Endothelial cell of hepatic sinusoid (primary cell): ENCODE results near the gene RB1.
"Not testable (repeated sequence)": the region's sequence is repeated elsewhere in the genome, so short reads cannot be mapped to it uniquely, and the experiment has no call there.

Experiments
- in situ Hi-C: cut with HindIII; loops from 2 replicates; pipeline ENCODE4 v1.10.0; 2017; ENCODE audit warnings: low sequenced_read_pairs

The RB1 gene

GRCh38 chr13:48297131-48297786, 6.3 kb upstream of the RB1 start:
- in situ Hi-C loops: no loop called here

- in situ Hi-C loops: no loop called here
Observed at GRCh38 chr13:48299591-48299990, 4.0 kb upstream of the RB1 start.

- in situ Hi-C loops: no loop called here
Observed at GRCh38 chr13:48302871-48303358, 636 bp upstream of the RB1 start.

- in situ Hi-C loops: no loop called here
Observed at GRCh38 chr13:48304143-48304876, 759 bp downstream of the RB1 start.

- in situ Hi-C loops: no loop called here
Observed at GRCh38 chr13:48311223-48311622, 7.7 kb downstream of the RB1 start.

GRCh38 chr13:48315969-48316650, 12.6 kb downstream of the RB1 start:
- in situ Hi-C loops: no loop called here

GRCh38 chr13:48316826-48317510, 13.4 kb downstream of the RB1 start:
- in situ Hi-C loops: no loop called here

GRCh38 chr13:48317511-48318376, 14.2 kb downstream of the RB1 start:
- in situ Hi-C loops: no loop called here

GRCh38 chr13:48318377-48318811, 14.8 kb downstream of the RB1 start:
- in situ Hi-C loops: no loop called here

GRCh38 chr13:48318821-48319511, 15.4 kb downstream of the RB1 start:
- in situ Hi-C loops: no loop called here

- in situ Hi-C loops: no loop called here
Observed at GRCh38 chr13:48319531-48320398, 16.2 kb downstream of the RB1 start.

GRCh38 chr13:48320399-48320790, 16.8 kb downstream of the RB1 start:
- in situ Hi-C loops: no loop called here

GRCh38 chr13:48320891-48321510, 17.4 kb downstream of the RB1 start:
- in situ Hi-C loops: no loop called here

- in situ Hi-C loops: no loop called here
Observed at GRCh38 chr13:48322294-48322693, 18.7 kb downstream of the RB1 start.

GRCh38 chr13:48333976-48334375, 30.4 kb downstream of the RB1 start:
- in situ Hi-C loops: no loop called here

- in situ Hi-C loops: no loop called here
Observed at GRCh38 chr13:48334534-48335127, 31.1 kb downstream of the RB1 start.

- in situ Hi-C loops: not testable (repeated sequence)
Observed at GRCh38 chr13:48339198-48339597, 35.6 kb downstream of the RB1 start.

- in situ Hi-C loops: no loop called here
Observed at GRCh38 chr13:48344264-48344663, 40.7 kb downstream of the RB1 start.
